ENCODE results near the gene CTNNA3.

GRCh38 chr10:66983475-66983818, 712.5 kb downstream of the CTNNA3 start:
- TF ChIP-seq, protein P1, sequence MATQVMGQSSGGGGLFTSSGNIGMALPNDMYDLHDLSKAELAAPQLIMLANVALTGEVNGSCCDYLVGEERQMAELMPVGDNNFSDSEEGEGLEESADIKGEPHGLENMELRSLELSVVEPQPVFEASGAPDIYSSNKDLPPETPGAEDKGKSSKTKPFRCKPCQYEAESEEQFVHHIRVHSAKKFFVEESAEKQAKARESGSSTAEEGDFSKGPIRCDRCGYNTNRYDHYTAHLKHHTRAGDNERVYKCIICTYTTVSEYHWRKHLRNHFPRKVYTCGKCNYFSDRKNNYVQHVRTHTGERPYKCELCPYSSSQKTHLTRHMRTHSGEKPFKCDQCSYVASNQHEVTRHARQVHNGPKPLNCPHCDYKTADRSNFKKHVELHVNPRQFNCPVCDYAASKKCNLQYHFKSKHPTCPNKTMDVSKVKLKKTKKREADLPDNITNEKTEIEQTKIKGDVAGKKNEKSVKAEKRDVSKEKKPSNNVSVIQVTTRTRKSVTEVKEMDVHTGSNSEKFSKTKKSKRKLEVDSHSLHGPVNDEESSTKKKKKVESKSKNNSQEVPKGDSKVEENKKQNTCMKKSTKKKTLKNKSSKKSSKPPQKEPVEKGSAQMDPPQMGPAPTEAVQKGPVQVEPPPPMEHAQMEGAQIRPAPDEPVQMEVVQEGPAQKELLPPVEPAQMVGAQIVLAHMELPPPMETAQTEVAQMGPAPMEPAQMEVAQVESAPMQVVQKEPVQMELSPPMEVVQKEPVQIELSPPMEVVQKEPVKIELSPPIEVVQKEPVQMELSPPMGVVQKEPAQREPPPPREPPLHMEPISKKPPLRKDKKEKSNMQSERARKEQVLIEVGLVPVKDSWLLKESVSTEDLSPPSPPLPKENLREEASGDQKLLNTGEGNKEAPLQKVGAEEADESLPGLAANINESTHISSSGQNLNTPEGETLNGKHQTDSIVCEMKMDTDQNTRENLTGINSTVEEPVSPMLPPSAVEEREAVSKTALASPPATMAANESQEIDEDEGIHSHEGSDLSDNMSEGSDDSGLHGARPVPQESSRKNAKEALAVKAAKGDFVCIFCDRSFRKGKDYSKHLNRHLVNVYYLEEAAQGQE (IDR thresholded peaks at IDR 0.05): no peak
- TF ChIP-seq, protein P2, sequence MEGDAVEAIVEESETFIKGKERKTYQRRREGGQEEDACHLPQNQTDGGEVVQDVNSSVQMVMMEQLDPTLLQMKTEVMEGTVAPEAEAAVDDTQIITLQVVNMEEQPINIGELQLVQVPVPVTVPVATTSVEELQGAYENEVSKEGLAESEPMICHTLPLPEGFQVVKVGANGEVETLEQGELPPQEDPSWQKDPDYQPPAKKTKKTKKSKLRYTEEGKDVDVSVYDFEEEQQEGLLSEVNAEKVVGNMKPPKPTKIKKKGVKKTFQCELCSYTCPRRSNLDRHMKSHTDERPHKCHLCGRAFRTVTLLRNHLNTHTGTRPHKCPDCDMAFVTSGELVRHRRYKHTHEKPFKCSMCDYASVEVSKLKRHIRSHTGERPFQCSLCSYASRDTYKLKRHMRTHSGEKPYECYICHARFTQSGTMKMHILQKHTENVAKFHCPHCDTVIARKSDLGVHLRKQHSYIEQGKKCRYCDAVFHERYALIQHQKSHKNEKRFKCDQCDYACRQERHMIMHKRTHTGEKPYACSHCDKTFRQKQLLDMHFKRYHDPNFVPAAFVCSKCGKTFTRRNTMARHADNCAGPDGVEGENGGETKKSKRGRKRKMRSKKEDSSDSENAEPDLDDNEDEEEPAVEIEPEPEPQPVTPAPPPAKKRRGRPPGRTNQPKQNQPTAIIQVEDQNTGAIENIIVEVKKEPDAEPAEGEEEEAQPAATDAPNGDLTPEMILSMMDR (IDR thresholded peaks at IDR 0.05; ENCODE audit: low read depth, low read length, missing input control): no peak
- no peak for TF ChIP-seq YY1 (IDR thresholded peaks at IDR 0.05)
- no peak for TF ChIP-seq TAF1 (conservative IDR thresholded peaks at IDR 0.05)
- TF ChIP-seq SP1 (IDR thresholded peaks at IDR 0.05): no peak
- no peak for TF ChIP-seq JUND (IDR thresholded peaks at IDR 0.05)
